ENCODE results near the gene ZBTB47. TPM values are rescaled to one million over a fixed set of nuclear protein-coding genes. Genes with fewer than 3 reads are reported as not detected.

Gene ZBTB47
- total and polyA plus RNA-seq, 12 donors, result 7.0 to 39.4 (median 27.9) TPM

- peaks cover 0 to 21% of the 10 kb centered on the region in 2 donors for H3K4me1 ChIP-seq (replicated peaks in 1 of 2)
- peak in 1 of 7 donors; percentile 52 for DNase-seq
- TF ChIP-seq CTCF (IDR thresholded peaks at IDR 0.05), result no peak
- TF ChIP-seq POLR2A (IDR thresholded peaks at IDR 0.05), result no peak
- intact Hi-C loops (cut with DNase I), result loop anchor here in 1 of 2 donors (5.0 kb wide), 1 partner anchor 79 kb away; no protein-coding TSS in a partner anchor
- H3K4me3 ChIP-seq, result no peak overlapping the region
- peaks cover 0 to 9% of the 10 kb centered on the region in 2 donors for H3K36me3 ChIP-seq (replicated peaks in 1 of 2)
- no peaks in the 10 kb centered on the region for H3K9me3 ChIP-seq (replicated peaks in 1 of 3)
- no peak overlapping the region for H3K27ac ChIP-seq
- no peaks in the 10 kb centered on the region for H3K27me3 ChIP-seq
- 69 to 81% (median 78%) methylated on average over 3 to 12 of the region's 12 CpGs for WGBS, 4 donors
These were observed 9.5 kb downstream of the ZBTB47 start for GRCh38 chr3:42662813-42663535.

GRCh38 chr3:42663581-42664437 is 10.3 kb downstream of the ZBTB47 start:
- 82 to 93% (median 87%) methylated on average over 10 to 38 of the region's 38 CpGs for WGBS, 4 donors
- Histone ChIP-seq H3K36me3 (replicated peaks in 1 of 2) (peaks cover 0 to 2% of the 10 kb centered on the region in 2 donors), H3K4me3 (no peak overlapping the region), H3K9me3 (replicated peaks in 1 of 3) (no peaks in the 10 kb centered on the region), H3K27ac (no peak overlapping the region), H3K27me3 (no peaks in the 10 kb centered on the region), H3K4me1 (replicated peaks in 1 of 2) (peaks cover 0 to 21% of the 10 kb centered on the region in 2 donors)
- DNase-seq, result peak in 2 of 7 donors; percentile 11 to 53
- no peak for TF ChIP-seq POLR2A (IDR thresholded peaks at IDR 0.05)
- TF ChIP-seq CTCF (IDR thresholded peaks at IDR 0.05), result no peak
- intact Hi-C loops (cut with DNase I), result loop anchor here in 1 of 2 donors (5.0 kb wide), 1 partner anchor 78 kb away; no protein-coding TSS in a partner anchor

GRCh38 chr3:42664438-42664803 is 10.9 kb downstream of the ZBTB47 start:
- WGBS, 4 donors, result 82 to 89% (median 88%) methylated on average over 2 to 19 of the region's 19 CpGs
- peaks cover 0 to 19% of the 10 kb centered on the region in 2 donors for H3K4me1 ChIP-seq (replicated peaks in 1 of 2)
- H3K9me3 ChIP-seq (replicated peaks in 1 of 3), result no peaks in the 10 kb centered on the region
- no peak overlapping the region for H3K27ac ChIP-seq
- intact Hi-C loops (cut with DNase I), result loop anchor here in 1 of 2 donors (5.0 kb wide), 1 partner anchor 78 kb away; no protein-coding TSS in a partner anchor
- no peak for TF ChIP-seq CTCF (IDR thresholded peaks at IDR 0.05)
- no peak for TF ChIP-seq POLR2A (IDR thresholded peaks at IDR 0.05)
- no peaks in the 10 kb centered on the region for H3K36me3 ChIP-seq (replicated peaks in 1 of 2)
- no peak overlapping the region for H3K4me3 ChIP-seq
- H3K27me3 ChIP-seq, result no peaks in the 10 kb centered on the region
- peak in 1 of 7 donors; percentile 50 for DNase-seq
